Measurements from ENCODE around the gene GFRA4.

DNA sequence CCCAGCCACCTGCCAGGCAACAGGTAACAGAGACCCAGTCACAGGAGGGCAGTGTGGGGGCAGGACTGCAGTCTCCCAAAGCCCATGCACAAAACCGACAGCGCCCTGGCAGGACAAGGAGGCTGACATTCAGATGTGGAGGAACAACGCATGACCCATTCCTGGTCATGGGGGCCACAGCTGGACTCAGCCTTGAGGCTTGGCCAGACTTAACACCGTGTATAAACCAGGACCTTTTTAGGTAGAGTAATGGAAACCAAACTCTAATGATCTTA lies 8.1 kb downstream of the GFRA4 start:
- TF ChIP-seq, protein P1, sequence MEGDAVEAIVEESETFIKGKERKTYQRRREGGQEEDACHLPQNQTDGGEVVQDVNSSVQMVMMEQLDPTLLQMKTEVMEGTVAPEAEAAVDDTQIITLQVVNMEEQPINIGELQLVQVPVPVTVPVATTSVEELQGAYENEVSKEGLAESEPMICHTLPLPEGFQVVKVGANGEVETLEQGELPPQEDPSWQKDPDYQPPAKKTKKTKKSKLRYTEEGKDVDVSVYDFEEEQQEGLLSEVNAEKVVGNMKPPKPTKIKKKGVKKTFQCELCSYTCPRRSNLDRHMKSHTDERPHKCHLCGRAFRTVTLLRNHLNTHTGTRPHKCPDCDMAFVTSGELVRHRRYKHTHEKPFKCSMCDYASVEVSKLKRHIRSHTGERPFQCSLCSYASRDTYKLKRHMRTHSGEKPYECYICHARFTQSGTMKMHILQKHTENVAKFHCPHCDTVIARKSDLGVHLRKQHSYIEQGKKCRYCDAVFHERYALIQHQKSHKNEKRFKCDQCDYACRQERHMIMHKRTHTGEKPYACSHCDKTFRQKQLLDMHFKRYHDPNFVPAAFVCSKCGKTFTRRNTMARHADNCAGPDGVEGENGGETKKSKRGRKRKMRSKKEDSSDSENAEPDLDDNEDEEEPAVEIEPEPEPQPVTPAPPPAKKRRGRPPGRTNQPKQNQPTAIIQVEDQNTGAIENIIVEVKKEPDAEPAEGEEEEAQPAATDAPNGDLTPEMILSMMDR (IDR thresholded peaks at IDR 0.05 in 2 of 3, conservative IDR thresholded peaks at IDR 0.05 in 1 of 3; ENCODE audit: borderline replicate concordance in 1 of 3, insufficient read depth in 1 of 3, low read depth in 2 of 3, low read length in 2 of 3): no peak
- TF ChIP-seq YY1 (IDR thresholded peaks at IDR 0.05; ENCODE audit: extremely low read depth, insufficient replicate concordance, low read depth, low read length) (no peak), POLR2A (IDR thresholded peaks at IDR 0.05; ENCODE audit: borderline replicate concordance, extremely low read depth, insufficient read depth, insufficient read length) (no peak)
